ENCODE data around the gene PTPRD. TPM values are rescaled to one million over a fixed set of nuclear protein-coding genes. Genes with fewer than 3 reads are reported as not detected.

Gene PTPRD
- total and polyA plus RNA-seq, 9 of the 15 experiments (the other 6 are each of a cell fraction or from before 2014, with no cell fraction given) = 0.11 TPM; not detected in 8

DNA sequence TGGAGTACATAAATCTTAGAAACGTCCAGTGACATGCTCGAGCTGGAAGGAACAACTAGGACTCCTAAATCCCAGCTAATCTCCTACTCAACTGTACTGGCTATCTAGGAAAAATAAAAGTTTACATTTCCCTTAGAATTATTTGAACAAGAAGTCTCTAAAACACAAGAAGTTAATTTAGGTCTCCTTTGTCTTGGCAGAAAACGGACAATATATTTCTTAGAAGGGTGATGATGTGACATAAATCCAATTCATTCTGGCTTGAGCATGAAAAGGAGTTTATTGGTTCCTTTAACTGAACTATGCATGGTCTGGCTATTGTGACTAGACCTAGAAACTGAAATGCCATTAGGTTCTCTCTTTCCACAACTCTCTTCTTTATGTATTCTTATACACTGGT, 1571.0 kb downstream of the PTPRD start (continued):
- TF ChIP-seq ZNF347 (CRISPR knock-in tag; IDR thresholded peaks at IDR 0.05; ENCODE audit: low read depth) (no peak), ZNF785 (CRISPR knock-in tag; IDR thresholded peaks at IDR 0.05) (no peak), ATF7 (IDR thresholded peaks at IDR 0.05) (no peak), RFX1 (IDR thresholded peaks at IDR 0.05) (no peak), MECOM (CRISPR knock-in tag; IDR thresholded peaks at IDR 0.05) (no peak), FOXA1 (IDR thresholded peaks at IDR 0.05; ENCODE audit: borderline replicate concordance) (no peak), DPF2 (IDR thresholded peaks at IDR 0.05) (no peak), POLR2A (conservative IDR thresholded peaks at IDR 0.05) (no peak), KDM4B (IDR thresholded peaks at IDR 0.05; ENCODE audit: borderline replicate concordance in 2 of 2, low read depth in 1 of 2) (no peak), MYNN (IDR thresholded peaks at IDR 0.05) (no peak), MYNN (CRISPR knock-in tag; IDR thresholded peaks at IDR 0.05) (no peak), RERE (CRISPR knock-in tag; IDR thresholded peaks at IDR 0.05; ENCODE audit: borderline replicate concordance) (no peak), NFE2L1 (tag; IDR thresholded peaks at IDR 0.05; ENCODE audit: borderline replicate concordance, low read depth) (no peak)
- TF ChIP-seq, protein P1, sequence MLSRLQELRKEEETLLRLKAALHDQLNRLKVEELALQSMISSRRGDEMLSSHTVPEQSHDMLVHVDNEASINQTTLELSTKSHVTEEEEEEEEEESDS (CRISPR knock-in tag; IDR thresholded peaks at IDR 0.05) = no peak
